Measurements from ENCODE around the gene TBC1D21.

TBC1D21 gene, protein sequence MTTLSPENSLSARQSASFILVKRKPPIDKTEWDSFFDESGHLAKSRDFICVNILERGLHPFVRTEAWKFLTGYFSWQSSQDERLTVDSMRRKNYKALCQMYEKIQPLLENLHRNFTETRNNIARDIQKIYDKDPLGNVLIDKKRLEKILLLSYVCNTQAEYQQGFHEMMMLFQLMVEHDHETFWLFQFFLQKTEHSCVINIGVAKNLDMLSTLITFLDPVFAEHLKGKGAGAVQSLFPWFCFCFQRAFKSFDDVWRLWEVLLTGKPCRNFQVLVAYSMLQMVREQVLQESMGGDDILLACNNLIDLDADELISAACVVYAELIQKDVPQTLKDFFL

DNA sequence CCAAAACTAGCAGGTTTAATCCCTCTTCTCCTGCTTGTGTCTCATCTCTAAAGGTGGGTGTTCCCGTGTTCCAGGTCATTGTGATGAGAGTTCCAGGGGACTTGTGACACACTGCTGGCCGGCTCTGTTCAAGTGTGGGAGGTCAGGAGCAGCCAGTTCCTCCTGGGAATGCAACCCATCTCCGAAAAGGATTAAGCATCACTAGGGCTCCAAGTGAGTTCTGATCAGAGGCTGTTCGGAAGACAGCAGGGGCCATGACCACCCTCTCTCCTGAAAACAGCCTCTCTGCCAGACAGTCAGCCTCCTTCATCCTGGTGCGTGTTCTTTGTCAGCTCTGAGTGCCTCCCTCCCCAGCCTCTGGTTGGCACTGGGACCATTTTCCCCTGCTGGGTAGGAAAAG lies at the start of gene TBC1D21:
TBC1D21 (plus strand) TSS at position 109 of the 400 bp plus-strand sequence; CDS start at position 255, 146 bp downstream.
- no peak for DNase-seq (ENCODE audit: low spot score)

DNA sequence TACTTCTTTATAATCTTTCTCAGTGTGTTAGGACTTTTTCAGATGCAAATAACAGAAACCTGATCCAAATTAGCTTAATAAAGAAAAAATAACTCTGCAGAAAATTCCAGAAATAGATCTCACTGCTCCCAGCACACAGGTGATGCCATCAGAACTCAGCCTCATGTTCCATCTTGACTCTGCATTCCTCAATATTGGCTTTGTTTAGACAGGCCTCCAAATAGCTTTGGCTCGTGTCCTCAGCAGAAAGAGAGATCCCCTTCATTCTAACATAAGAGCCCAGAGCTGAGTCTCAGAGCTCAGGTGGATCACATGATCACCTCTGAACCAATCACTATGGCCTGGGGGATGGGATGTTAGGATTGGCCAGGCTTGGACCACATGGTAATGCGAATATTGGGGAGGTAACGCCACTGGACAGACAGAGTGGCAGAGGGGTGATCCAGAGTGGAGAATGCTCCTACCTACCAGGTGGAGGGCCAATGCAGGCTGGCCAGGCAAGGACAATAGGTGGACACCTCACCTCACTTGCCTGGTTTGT lies 46.6 kb upstream of the TBC1D21 start:
- no peak for DNase-seq (ENCODE audit: low spot score)

DNA sequence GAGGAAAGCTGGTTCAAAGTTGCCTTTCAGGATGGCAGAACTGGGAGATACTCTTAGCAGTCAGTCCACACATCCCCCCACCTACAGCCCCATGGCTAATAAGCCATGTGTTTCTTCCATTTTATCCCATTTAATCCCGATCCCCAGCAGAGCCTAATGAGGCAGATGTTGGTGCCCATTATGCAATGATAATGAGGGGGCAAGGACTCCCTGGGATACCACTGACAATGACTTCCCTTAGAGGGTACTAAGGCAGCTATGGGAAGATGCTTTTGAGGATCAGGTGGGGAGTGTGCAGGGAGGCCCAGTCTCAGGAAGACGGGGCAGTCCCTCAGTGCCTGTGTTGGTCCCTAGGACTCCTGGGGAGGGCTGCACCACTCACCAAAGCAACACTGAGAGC lies 43.8 kb upstream of the TBC1D21 start:
- no peak for DNase-seq (ENCODE audit: low spot score)

DNA sequence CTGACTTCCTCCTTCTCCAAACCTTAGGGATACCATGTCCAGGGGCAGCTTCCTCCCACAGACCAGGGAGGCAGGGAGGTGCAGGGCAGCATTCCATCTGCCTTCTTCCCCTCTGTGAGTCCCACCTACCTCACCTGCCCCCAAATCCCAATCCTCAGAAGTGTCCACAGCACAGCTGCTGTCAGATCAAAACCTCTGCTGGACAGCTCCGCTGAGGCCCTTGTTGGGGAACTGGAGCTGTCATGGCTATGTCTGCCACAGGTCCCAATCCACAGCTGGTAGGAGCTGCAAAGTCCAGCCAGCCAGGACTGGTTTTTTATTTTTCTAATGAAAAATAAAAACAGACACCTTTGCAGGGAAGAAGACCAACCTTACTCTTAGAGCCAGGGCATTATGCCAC lies 40.7 kb upstream of the TBC1D21 start:
- no peak for DNase-seq (ENCODE audit: low spot score)

DNA sequence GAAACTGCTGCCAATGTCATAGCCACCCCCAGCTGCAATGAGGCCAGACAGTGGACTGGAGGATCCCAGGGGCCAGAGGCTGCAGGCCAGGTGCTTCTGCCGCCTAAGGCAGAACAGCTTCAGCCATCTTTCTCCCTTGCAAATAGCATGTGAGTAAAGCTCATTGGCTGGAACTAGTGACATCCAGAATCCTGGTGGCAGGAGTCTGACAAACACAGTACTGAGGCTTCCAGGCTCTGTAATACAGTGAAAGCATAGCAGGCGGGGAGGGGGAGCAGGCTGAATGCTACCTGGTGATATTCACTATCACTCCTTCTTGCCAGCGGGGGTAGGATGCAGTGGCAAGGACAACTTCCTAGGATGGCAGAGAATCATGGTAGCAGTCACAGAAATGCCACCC lies 36.5 kb upstream of the TBC1D21 start:
- DNase-seq (ENCODE audit: low spot score), result no peak

DNA sequence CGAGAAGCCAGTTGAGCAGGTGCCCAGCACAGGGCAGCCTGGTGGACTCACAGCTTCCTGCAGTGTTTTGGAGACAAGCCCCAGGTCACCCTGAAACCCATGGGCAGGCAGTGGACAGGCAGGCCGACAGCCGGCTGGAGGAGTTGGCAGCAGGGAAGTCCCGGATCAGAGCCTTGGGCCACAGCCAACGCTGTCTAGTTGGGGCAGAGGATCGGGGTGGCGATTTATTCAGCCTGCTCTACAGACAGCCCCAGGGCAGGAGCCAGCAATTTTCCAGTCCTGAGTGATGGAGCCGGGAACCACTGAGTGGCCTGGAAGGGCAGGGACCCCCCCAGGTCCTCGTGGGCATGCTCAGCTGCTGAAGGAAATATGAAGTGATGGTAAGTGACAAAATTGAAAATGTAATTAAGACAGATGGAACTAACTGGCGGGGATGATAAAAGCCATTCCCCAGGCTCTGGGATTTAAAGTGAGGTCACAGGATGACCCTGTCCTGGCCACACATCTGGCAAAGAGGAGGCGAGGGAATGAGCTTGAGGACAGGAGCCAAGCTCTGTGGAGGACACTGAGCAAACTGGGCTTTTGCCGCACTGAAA lies 34.4 kb upstream of the TBC1D21 start:
- no peak for DNase-seq (ENCODE audit: low spot score)

DNA sequence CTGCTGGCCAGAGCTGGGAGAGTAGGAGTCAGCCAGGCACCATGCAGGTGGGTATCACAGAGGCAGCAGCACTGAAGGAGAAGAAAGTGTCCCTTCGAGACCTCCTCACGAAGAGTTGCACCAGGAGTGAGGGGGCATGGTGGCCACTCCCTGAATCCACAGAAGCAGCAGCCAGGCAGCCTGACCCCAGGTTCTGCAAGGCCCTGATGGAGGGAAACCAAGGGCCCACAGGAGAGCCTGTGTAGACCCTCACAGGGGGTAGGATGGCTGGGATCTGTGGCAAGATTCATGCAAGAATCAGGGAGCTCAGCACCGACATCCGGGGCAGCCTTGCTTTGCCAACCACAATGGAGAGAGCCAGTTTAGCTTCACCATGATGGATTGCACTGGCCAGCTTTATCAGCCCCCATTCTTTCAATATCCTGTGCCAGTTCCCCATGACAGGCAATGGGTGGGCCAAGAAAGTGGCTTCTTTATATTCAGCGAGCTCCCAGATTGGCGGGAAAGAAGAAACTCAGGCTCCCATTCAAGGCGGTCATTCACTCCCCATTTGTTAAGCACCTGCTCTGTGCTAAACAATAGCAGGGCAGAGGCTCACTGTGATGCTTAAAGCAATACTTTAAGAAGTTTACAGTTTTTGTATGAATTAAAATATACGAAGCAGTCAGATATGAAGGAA lies 33.5 kb upstream of the TBC1D21 start:
- no peak for DNase-seq (ENCODE audit: low spot score)

DNA sequence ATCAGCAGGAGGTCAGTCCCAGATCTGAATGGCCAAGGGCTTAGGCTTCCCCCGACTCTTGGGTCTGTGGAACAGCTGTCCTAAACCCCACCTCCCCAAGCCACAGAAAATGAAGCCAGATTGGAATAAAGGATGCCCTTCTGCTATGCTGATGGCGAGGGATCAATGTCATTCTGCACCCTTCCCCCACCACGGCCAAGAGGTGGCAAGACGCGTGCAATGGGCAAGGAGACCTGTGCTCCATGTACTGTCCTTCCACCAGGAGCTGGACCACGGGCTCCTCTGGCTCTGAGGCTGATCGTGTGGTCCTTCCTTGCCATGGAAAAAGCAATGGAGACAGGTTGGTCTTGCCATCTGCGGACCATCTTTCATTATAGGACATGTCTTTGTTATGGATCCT lies 32.6 kb upstream of the TBC1D21 start:
- DNase-seq (ENCODE audit: low spot score), result no peak

DNA sequence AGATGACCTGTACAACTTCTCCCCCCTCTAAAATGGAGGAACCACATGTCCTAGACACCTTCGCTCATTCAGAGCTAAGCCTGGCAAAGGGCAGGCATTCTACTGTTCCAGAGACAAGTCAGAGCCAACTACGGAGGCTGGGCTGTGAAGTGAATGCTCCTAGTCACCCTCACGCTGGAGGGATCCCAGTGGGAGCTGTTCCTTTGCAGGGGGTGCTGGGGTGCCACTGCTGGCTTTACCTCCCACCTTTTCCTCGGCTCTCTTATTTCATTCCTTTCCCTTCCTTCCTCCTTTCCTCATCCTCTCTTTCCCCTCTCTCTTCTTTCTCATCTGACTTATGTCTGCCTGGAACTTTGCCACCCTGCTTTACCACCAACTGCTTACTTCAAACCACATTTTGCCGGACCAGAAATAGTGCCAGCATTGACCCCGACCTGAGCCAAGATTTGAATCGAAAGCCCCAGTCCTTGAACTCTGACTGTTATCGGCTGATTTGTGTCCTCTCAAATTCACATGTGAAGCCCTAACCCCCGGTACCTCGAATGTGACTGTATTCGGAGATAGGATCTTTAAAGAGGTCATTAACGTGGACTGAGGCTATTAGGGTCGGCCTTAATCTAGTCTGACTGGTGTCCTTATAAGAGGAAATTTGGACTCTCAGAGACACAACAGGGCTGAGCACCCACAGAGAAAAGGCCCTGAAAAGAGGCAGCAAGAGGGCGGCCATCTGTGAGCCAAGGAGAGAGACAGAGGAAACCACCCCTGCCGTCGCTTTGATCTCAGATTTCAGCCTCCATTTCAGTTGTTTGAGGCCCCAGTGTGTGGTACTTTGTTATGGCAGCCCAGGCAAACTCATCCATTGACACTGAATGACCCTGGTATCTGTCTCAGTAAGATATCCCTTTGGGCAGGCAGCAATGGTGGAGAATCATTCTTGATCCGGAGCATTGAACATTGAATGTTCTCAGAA lies 31.3 kb upstream of the TBC1D21 start:
- no peak for DNase-seq (ENCODE audit: low spot score)

DNA sequence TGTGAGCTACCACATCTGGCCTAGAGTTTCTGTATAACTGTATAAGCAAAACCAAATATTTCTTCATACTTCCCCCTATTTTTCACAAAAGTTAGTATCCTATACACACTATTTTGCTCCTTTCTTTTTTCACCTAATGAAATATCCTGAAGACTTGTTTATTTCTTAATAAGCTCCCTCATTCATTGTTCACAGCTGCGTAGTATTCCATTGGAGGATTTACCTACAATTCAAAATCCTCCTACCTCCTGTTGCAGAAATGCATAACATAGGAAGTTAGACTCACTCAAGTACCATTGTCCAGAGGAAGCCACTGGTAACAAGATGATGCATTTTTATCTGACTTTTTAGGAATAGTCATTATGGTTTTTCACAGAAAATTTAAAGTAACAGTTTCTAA lies 29.6 kb upstream of the TBC1D21 start:
- DNase-seq (ENCODE audit: low spot score), result no peak

DNA sequence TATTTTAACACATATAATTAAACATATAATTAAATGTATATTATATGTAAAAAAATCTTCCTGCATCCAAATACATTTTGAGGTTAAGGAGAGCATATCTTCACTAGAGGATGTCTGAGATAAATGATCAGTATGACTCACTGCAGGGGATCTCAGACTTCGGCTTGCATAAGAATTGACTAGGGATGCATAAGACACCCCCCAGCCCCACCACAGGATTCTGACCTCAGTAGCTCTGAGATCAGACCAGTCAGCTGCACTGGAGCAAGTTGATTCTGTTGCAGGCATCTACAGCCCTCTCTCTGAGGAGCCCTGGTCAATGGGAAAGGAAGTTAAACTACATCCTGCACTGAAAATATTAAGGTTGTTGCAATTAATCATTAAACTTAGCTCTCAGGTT lies 29.0 kb upstream of the TBC1D21 start:
- no peak for DNase-seq (ENCODE audit: low spot score)

DNA sequence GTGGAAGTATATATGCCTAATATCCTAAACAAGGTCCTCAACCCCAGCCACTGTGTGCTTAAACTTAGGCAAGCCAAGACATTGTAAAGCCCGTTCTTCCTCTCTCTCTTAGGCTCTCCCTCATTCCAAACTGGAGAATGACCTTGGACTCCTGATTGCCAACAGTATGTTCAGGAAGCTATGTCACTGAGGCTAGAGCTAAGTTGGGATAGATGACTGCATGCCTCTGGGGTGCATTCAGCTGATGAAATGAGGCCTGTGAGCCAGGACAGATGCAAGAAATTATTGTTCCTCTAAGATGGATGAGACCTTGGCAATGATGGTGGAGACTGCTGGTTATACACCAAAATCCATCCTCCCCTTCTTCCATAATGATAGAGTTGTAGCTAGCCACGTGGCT lies 27.9 kb upstream of the TBC1D21 start:
- no peak for DNase-seq (ENCODE audit: low spot score)

DNA sequence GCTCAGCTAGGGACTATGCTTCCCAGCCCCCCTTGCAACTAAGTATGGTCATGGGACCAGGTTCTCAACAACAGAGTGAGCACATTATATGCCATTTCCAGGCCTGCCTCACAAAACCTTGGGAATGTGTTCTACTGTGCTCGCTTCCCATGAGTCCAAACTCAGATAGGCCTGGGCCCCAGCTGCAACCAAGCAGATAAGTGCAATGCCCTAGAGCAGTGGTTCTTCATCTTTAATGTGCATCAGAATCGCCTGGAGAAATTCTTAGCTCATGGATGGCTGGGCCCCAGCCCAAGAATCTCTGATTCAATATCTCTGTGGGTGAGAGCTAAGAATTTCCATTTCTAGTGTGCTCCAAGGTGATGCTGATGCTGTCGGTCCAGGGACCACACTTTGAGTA lies 27.5 kb upstream of the TBC1D21 start:
- no peak for DNase-seq (ENCODE audit: low spot score)

DNA sequence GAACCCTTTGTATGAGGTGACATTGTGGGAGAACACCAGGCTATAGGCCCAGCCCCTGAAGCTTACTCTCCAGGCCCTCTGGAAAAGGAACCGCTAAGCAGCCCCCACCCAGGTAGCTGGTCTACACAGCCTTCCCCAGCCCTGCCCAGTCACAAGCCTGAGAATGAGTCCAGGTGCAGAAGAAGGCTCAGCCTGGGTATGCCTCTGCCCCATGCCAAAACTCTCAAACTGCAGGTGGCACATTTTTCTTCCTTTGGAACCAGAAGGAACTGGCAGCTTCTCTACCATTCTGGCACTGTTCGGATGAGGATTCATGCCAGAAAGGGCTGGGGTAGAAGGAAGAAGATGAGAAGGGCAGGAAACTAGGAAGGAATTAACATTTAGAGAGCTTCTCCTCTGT lies 23.7 kb upstream of the TBC1D21 start:
- DNase-seq (ENCODE audit: low spot score), result no peak

DNA sequence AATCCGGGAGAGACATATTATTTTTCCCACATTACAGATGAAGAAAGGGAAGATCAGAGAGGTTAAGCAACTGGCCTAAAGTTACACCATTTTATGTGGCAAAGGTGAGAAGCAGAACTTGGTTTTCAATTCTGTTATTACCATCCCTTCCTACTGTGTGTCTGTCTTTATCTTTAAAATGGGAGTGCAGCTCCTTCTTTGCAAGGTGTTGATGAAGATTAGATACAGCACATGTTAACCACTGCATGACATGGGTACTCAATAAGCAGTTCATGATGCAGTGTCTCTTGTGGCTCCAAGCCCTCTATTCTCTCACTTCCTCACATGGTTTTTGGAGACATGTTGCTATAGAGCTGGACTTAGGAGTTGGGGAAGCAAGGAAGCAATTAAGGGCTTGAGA lies 23.1 kb upstream of the TBC1D21 start:
- no peak for DNase-seq (ENCODE audit: low spot score)

DNA sequence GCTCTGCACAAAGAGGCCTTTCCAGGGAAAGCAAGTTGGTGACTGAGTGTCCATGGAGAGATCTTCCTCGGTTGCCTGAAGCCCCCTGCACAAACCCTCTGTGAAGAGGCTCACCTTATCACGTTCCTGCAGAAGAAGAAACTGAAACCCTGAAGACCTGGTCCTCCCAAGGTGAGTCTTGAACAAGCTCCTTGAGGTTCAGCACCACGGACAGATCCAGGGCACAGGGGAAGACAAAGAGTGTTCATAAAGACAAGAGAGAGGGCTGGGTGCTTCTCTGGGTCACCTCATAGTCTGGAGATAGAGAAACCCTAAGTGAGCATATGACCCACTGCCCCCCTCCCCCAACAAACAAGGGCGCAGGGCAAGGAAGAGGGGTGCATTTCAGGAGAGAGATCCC lies 21.7 kb upstream of the TBC1D21 start:
- DNase-seq (ENCODE audit: low spot score), result peak; percentile 36

DNA sequence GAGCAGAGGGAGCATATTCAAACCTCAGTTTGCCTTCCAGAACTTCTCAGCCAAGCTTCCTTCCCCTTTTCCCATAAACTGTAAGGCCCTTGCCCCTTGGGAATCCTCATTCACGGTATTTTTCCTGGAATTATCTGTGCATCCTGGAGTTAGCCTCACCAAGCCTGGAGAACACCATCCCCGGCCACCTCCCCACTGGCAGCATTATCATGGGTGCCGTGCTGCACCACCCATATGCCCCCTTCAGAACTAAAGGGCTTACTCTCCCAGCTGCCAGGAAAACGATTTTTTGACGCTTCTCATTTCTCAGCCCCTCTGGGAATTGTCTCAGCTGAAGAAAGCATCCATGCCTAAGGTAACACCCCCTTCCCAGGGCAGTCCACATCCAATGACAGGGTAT lies 20.9 kb upstream of the TBC1D21 start:
- no peak for DNase-seq (ENCODE audit: low spot score)

DNA sequence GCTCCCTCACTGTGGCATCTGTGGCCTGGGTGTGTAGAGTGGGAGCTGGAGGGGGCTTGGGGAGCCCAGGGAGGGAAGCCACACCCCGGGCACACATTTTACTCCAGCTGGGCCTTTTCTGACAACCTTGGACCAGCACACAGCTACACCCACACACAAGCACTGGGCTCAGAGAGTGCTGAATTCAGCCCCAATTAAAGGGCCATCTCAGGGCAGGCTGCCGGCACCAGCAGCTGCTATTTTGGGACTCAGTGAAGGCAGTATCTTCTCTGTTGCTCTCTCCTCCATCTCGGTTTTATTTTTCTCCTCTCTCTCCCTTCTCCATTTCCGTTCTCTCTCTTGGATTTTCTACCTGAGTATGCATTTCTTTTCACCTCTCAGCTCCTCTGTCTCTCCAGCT lies 19.1 kb upstream of the TBC1D21 start:
- no peak for DNase-seq (ENCODE audit: low spot score)

DNA sequence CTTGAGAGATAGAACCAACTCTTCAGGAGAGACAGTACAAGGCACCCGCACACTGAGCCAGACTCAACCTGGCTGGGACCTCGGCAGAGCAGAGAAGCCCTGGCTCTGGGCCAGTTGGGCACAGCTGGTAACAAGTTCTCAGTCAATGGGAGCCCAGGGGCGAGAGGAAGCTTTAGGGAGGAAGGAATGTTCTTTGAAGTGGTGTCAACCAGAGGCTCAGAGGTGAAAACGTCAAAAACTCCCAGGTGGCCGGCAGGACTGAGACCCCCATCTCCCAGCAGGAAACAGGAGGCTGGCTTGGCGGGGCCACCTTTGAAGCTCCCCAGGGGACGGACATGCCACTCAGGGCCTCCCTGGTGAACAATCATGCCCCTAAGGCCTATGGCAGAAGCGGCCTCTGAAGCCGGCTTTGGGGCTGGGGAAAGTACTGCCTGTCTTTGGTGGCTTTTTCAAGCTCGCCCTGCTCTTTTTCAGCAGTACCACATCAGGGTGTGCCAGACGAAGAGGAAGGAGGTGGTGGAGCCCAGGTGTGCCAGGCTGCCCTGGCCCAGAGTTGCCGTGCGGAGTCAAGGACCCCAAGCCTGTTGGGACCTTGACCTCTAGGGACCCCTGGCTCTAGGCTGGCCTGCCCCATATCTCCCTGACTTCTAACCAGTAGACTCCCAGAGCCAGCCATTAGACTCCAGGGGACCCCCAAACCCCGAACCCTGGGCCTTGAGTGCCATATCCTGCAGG lies 16.7 kb upstream of the TBC1D21 start:
- no peak for DNase-seq (ENCODE audit: low spot score)

DNA sequence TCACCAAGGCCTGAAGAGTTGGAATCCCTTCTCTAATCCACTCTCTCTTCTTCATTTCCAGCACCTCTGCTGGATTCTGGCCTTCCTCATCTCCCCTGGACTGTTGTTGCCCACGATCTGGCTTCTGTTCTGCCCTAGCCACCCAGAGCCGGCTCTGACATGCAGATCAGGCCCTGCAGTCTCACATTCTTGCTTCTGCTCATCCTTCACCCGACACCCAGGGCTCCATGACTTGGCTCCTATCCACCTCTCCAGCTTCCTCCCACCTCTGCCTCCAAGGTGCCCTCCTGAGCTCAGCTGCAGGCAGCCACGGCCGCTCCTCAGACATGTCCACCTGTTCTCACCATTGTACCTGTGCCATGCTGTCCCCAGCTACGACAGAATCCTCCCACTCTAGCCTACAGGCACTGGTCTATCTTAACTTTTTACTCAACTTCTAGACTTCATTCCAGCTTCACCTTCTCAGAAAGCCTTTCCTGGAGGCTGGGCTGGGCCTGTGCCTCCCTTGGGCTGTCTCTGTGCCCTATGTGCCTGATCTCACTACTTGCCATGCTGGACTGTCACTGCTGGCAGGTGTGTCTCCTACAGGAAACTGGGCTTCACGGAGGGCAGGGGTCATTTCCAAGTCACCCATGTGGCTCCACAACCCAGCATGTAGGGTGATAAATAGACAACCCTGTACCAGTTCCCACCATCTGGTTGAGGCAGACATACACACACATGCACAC lies 16.0 kb upstream of the TBC1D21 start:
- no peak for DNase-seq (ENCODE audit: low spot score)

DNA sequence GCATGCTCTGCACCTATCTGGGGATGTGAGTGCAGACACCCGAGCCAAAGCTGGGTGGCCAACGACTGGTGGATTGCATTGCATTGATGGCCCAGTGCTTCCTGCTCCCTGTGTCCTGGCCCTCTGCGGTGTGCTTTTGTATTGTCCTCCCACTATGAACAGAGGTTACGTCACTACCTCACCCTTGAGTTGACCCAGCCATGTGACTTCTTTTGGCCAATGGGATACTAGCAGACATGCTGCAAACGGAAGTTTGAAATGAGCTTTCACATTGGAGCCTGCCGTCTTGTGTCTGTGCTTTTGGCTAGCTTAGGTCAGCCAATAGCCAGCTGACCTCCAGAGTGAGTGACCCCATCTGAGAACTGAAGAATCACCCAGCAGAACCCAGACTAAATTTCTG lies 15.3 kb upstream of the TBC1D21 start:
- no peak for DNase-seq (ENCODE audit: low spot score)
